GM19025 (cell line): ENCODE results near the gene FTCDNL1.

Experiments
- ATAC-seq: cut with Tn5 transposase; IDR thresholded peaks from one replicate; pipeline ENCODE4 v1.9.1; 2021; ENCODE audit warnings: mild to moderate bottlenecking, low read depth, moderate library complexity; ENCODE audit not compliant: unreplicated experiment

The FTCDNL1 gene

DNA sequence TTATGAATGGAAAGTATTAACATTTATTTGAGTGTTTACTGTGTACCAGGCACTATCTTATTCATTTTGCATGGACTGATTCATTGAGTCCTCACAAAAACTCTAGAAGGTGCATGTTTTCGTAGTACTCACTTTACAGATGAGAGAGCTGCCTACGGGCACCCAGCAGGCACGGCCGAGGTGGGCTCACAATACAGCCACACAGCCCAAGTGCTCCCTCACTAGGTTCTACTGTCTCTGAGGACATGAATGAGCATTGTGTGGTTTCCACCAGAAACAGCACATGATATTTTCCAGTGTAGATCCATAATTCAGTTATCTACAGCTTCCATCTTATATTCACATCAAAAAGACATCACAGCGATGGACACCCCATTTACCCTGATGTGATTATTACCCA, 101.4 kb downstream of the FTCDNL1 start:
- ATAC-seq: no peak

DNA sequence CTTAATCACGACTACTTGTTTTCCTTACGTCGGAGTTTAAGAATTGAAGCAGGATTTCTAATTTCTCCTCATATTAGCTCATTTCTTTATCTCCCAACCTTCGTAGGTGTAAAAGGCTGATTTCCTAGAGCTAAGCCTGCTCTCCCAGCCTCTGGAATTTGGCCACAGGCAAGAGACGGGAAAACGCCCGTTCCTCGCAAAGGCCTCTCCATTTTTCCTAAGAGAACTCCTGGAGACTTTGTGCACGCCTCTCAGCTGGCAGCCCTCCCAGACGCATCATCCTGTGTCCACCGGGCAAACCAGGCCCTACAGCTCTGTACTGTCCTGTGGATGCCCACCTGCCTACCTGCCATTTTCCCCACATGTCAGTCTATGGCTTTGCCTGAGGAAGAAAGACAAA, 106.3 kb downstream of the FTCDNL1 start:
- ATAC-seq: no peak

DNA sequence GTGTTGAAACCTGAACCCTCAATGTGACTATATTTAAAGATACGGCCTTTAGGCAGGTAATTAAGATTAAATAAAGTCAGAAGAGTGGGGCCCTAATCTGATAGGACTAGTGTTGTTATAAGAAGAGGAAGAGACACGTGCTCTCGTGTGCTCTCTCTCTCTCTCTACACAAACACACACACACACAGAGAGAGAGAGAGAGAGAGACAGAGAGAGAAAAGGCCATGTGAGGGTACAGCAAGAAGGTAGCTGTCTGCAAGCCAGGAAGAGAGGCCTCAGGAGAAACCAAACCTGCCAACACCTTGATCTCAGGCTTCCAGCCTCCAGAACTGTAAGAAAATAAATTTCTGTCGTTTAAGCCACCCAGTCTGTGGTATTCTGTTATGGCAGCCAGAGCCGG, 106.7 kb downstream of the FTCDNL1 start:
- ATAC-seq: no peak

DNA sequence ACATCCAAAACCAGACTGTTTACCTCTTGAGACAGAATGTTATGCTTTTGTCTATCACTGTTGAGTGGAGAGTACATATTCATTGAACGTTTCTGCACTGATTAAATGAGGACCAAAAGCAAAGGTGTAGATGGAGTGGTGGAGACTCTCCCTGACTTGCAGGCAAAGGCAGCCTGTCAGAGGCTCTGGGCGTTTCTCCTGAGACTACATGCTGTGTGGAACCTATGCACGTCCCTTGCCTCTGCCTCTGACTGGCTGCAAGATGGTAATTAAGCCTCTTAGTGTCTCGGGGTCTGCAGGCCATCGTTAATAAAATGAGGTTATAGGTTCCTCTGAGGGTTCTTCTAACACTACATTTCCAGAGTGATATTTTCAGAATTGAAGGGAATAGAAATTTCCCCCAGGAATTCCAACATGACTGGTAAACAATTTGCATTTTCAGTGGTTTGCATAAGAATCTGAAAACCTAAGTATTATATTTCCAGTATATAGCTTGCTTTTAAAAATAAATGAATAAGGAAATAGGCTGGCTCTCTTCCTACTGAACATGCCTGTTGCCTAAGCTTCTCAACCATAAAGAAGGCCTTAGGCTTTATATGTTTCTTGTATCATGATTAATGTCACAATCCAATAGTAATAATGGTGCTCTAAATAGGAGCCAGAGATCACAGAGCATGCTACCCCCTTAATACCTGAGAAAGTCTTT, 107.4 kb downstream of the FTCDNL1 start:
- no peak for ATAC-seq

DNA sequence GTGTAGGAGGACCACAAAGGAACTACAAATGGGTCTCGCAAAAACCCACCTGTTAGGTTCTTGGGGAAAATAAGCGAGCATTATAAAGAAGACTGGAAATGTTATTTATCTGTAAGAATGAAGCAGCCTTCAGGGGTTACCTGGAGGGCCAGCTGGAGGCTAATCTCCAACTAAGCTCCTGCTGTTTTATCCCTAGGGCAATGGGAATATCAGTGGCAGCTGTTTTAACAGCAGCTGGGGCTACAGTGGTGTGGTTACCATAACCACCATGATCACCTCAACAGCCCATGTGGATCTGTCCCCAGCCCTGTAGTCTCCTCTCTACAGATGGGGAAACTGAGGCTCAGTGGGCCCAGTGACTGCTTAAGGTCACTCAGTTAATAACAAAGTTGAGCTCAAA, 108.1 kb downstream of the FTCDNL1 start:
- ATAC-seq: no peak

DNA sequence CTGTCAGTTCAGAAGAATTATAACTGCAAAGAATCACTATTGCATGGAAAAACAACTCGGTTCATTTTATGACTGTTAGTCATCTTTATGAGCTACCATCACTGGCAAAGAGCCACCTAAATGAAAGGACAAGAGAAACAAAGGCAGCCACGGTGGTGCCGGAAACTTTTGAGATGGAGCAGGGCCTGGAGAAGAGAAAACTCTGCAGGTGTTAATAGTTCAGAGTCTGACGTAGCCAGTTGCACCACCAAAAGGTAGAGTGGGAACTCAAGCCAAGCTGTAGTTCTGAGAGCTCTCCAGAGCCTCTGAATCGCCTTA, 110.9 kb downstream of the FTCDNL1 start:
- ATAC-seq: no peak

DNA sequence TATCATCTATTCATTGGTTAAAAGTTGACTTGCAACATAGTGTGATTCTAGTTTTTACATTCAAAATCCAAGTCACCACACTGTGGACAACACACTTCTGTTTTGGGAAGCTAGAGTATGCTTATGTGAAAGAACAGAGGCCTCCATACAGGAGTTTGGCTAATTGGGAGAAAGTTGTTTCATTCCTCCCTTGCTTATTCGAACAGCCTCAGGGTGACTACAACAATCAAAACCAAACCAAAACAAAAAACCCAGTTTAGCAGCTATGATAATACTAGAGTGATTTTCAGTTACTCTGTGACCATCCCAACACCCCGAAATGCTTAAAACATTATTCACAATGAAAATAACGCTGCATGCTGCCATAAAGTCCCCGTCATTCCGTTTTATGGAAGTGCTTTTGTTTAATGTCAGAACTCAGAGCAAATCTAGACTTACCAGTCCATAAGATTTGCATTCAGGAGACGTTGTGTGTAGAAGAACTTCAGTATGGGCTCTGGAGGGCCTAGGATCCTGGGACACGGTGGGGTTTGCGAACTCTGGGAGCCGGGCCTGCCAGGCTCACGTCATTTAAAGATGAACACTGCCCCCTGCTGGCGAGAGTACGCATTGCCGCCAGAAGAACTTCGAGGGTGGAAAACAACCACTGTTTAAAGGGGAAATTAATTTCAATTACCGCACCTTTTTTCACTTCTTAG, 111.4 kb downstream of the FTCDNL1 start:
- ATAC-seq: no peak

DNA sequence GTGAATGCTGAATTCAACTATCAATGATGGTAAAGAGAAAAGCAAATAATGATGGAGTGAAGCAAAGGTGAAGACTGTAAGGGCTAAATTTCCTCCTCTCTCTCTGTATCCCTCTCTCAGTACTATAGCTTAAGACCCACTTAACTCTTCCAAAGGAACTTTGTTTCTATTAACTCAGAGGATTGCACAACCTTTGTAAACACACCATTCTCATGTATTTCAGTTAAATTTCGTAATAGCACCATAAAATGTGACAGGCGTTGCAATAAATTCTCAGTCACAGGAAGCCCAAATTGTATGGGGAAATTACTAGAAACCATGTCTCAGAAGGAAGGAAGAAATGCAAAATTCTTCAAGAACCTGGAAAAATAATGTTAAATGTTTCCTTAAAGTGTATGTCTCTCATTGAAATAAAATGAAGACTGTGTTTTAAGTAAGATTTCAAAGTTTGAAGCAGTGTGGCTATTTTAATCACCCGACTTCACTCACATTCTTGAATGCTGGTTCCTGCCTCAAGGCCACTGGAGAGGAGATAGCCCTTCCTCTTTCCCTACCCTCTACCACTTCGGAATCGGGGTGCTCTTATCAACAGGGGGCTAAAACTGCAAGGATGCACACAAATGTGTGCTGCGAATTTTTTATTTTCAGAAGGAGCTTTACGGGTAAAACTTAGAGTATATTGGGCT, 112.1 kb downstream of the FTCDNL1 start:
- ATAC-seq: no peak

DNA sequence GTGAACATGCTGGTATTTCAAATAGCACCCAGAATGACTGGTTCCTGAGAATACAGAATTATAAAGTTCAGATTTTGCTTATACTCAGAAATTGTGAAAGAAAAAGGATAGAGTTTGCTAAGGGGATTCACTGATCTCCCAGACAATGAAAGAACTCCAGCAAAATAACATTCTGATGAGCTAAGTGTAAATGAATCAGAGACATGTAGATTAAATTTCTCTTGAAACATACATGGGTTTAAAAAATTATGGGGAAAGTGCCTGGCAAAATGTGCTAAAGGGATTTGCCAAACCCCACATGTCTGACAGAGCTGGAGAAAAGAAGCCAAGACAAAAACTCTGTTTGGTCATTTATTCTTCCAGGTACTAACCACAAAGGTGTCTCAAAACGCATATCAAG, 116.3 kb downstream of the FTCDNL1 start:
- ATAC-seq: no peak

DNA sequence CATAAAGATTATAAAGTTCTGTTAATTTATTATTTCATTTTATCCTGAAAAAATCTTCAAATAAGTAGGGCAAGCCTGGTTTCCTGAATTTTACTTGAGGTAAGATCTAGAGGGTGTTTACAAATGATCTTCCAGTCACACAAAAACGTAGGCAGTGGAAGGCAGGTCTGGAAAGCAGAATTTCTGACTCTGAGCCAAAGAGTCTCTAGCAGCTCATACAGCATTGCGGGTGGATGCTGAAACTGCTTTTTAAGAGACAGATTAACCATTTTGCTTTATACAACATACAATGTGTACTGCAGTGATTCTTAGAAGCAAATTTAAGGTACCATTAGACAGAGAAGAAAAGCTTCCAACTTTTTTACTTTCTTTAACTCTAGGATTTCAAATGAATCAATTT, 117.0 kb downstream of the FTCDNL1 start:
- no peak for ATAC-seq

DNA sequence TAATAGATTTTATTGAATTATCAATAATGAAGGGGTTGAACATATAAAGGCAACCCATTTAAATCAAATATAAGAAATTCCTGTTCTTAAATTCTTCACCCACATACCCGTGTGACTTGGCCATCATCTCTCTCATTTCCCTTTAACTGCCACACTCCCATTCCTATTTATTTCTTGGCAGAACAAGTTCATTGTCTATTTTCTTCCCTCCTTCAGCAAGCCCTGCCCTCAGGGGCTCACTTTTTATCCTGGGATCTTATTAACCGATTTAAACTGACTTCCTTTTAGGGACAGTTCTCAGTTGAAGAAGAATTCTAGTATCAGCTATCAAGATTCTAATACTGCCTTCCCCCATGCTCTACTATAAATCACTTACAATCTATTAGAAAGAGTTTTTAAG, 123.2 kb downstream of the FTCDNL1 start:
- no peak for ATAC-seq

DNA sequence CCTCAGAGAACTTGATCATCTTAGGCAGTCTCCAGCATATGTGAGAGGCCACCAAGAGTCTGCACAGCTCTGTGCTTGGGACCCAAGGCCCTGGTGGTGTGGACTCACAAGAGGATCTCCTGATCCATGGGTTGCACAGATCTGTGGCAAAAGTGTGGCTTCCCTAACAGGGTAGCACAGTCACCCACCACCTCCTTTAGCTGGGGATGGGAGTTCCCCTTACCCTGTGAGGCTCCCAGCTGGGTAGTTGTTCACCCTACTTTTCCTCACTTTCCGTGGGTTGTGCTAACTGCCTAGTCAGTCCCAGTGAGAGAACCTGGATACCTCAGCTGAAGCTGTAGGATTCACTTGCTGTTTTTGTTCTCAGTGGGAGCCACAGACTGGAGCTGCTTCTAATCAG, 123.7 kb downstream of the FTCDNL1 start:
- no peak for ATAC-seq

DNA sequence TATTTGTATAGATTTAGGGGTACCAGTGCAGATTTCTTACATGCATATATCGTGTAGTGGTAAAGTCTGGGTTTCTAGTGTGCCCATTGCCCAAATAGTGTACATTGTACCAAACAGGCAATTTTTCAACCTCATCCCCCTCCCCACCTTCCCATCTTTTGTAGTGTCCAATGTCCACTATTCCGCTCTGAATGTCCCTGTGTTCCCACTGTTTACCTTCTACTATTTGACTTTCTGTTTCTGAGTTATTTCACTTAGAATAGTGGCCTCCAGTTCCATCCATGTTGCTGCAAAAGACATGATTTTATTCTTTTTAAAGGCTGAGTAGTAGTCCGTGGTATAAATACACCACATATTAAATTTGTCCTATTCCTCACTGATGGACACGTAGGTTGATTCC, 132.9 kb downstream of the FTCDNL1 start:
- no peak for ATAC-seq

DNA sequence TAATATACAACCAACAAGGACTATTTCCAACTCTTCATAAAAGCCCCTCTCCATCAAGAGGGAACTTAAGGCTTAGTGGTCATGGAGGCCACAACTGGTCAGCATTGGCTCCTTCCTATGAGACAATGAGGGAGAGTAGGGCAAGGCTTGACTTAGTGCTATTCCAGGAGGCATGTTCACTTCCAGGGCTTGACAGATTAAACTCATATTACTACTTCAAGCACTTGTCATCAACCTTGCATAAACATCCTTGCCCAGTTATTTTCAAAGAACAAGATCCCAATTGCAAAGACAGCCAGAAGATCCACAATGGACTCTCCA, 133.4 kb downstream of the FTCDNL1 start:
- ATAC-seq: no peak

DNA sequence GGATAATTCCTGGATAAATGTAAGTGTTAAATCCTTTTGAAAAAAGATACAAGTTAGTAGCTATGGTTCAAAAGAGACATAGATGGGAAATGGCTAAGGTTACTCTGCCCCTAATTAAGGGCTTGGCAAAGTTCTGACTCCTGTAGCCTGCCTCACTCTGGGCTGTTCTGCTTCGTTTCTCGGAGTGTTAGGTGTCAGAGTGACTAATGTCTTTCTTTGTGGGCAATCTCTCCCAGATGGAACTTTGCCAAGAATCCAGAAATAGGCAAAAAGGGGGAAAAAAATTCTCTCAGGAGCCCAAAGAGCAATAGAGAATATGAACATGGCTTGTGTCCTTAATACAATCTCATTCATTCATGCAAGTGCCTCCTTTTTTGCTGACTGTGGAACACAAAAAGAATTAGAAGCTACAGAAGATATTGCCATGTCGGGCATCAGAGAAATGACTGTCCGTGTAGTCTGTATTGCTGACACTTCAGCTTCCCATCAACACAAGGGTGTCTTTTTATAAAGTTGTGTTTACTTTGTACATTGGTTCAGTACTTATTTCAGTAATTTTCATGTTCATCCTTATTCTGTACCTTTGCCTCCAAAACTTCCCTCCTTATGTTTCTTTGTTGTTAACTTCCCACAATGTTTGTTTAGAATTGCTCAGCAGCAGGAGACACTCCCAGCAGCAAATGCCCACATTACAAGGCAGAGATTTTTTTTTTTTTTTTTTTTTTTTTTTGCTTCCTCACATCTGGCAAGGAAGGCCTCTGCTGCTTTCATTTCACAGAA, 134.0 kb downstream of the FTCDNL1 start:
- ATAC-seq: no peak

DNA sequence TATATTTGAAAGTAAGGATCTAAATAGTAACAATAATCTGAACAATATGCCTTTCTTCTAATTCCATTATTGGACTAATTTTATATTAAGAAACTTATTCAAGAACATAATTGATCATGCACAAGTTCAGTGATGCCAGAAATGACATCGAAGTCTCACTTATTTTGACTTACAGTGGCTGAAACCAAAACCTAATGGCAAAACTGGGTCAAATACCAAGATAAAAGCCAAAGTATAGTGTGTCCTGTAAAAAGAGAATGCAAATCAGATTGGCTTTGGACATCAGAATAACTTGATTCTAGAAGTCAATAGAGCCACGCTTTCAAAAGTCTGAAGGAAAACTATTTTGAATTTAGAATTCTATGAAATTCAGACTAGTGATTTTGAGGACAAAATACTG, 137.2 kb downstream of the FTCDNL1 start:
- ATAC-seq: no peak

DNA sequence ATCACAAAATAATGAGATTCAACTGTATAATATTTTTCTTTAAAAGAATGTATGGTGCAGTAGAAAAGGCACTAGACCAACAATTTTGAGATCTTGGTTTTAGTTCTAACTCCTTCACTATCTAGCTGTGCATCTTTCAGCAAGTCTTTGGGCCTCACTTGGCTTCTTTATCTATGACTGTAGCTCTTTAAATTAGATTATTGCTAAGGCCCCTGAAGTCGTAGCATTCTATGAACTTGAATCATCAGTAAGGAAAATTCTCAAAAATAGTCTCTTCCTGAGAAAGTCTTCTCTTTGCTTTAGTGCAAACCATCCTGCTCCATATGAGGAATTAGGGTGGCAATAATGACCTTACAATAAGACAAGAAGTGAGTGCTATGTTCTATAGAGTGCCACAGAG, 140.4 kb downstream of the FTCDNL1 start:
- no peak for ATAC-seq
